ENCODE measurements around the gene SGIP1.

Gene SGIP1

DNA sequence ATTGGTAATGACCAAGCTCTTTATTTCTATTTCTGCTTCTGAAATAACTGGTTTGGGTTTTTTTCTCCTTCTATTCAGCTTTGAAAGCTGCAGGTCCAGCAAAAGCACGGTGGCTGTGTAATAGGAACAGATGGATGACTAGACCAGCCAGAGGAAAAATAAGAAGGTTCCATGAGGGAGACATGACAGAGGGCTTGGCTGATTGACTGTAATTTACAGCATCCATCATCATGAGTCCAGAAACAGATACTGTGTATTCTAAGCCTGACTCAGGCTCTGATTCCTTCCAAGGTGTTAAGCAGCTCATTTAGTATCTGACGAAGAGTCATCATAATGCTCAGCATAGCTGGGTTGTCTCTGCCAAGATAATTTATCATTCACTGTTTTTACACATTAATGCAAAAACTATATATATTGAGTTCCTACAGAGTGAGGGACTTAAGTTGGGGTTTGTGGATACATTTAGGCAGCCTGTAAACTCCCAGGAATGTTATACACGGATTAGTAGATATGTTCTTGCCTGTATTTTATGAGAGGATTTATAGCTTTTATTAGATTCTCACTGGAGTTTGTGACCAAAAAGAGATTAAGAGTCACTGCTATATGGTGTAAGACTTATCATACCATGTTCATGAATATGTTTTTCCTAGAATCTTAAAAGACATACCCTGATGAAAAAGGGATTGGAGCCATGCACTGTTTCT, 72.6 kb downstream of the SGIP1 start:
- DNase-seq (ENCODE audit: low spot score) = no peak

DNA sequence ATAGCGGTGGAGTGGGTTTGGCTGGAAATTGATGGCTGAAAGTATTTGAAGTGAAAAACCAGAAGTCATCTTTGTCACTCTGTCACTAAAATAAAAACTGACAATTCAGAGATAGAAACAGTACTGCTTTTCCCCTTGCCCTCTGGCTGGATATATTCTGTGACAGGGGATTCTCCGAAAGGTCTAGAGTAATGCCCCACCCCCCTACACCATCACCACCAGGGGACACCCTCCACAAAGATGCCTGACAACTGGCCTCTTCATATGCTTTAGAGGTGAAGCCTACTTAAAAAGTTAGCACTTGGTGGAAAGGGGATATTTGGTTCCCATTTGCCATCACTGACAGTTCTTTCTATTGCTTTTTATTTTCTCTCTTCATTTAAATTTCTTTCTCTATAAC, 73.5 kb downstream of the SGIP1 start:
- DNase-seq (ENCODE audit: low spot score) = no peak

DNA sequence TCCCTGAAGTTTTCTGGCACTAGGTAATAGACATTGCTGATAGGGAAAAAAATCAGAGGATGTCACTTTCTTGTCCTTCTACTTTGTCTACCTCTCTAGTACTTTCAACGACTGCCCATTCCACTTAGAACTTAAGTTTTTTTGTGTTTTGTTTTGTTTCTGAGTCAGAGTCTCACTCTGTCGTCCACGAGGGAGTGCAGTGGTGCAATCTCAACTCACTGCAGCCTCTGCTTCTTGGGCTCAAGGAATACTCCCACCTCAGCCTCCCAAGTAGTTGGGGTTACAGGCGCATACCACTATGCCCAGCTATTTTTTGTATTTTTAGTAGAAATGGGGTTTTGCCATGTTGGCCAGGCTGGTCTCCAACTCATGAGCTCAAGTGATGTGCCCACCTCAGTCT, 79.2 kb downstream of the SGIP1 start:
- DNase-seq (ENCODE audit: low spot score) = no peak

DNA sequence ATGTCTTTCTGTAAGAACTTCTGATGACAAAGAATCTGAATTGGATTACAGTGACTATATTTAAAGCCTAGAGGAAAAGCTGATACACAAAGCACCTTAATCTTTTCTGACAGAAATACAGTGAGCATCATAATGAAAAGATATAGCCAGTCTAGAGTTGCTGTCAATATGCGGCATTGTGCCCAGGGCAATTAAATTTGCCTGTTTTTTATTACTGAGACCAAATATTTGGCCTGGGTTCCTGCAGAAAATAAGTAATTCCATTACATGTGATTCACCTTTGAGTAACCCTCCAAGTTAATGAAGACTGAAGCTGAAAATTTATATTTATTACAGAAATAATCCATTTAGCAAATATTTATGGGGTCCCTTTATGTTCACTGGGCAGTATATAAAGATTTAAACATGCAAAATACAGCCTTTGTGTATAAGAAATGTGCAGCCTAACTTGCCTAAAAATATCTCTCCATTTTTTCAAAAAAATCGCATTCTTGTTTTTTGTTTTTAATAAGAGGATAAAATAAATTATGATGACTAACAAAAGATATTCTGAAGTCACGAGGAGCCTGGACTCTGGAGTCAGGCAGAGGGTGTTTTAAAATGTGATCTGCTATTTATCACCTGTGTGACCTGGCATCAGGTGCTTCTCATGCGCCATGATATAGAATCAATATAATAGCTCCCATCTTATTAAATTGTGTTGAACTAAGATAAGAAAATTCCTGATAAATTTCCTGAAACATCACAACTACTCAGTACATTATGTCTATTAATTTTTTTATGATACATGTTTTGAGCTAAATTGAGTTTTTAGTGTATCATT, 83.6 kb downstream of the SGIP1 start:
- no peak for DNase-seq (ENCODE audit: low spot score)

DNA sequence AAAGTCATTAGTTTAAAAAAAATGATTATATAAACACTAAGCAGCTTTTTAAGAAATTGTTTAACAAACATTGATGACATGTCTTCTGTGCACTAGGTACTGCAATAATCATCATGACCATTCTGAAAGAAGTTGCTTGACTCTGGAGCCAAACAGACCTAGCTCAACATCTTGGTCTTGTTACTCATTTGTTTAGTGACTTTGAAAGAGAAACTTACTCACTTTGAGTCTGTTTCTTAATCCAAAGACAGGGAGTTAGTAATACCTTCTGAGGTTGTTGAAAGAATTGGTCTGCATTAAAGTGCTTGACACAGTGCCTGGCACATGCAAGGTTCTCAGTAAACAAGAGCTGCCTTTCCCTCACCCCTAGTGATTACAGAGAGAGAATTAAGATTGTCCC, 84.4 kb downstream of the SGIP1 start:
- DNase-seq (ENCODE audit: low spot score) = no peak

DNA sequence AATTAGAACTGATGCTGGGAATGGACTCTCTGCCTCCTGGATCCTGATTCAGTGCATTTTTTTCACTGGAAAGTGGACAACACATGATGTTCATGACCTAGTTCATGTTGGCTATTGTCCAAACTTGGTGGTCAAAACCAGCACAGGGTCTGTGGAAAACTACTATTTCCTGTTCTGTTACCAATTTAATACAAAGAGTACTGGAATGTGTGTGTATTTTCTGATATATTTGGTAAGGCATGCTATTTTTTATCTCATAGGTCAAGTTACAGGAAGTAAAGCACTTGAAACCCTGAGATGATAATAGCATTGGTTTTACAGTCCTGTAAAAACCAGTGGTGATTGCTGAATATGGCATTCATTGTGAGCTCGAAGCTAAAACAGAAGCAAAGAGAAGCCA, 89.9 kb downstream of the SGIP1 start:
- no peak for DNase-seq (ENCODE audit: low spot score)

DNA sequence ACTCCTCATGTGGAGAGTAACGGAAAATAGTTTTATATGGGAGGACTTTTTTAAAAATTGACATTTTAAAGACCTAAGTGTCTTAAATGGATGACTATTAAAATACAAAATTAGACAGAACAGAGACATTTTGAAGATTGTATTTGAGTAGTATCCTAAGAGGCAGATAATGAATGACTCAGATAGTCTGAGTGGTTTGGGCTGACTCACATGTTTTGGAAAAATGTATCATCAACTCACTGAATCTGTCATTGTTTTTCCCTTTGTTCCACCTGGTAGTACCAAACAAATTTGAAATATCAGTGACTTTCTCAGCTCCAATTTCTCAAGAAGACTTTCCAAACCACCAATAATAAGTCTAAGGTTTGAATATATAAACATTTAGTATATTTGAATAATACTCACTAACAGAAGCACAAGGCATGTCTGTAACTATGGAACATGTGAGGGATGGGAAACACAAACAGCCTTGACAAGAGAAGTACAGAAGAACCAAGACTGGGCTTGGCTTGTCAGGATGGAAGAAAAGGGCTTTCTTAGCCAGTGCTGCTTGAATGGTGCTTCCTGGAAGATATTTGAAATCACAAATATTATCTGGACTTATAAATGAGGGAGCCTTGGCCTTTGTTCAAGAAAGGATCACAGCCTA, 90.6 kb downstream of the SGIP1 start:
- no peak for DNase-seq (ENCODE audit: low spot score)

DNA sequence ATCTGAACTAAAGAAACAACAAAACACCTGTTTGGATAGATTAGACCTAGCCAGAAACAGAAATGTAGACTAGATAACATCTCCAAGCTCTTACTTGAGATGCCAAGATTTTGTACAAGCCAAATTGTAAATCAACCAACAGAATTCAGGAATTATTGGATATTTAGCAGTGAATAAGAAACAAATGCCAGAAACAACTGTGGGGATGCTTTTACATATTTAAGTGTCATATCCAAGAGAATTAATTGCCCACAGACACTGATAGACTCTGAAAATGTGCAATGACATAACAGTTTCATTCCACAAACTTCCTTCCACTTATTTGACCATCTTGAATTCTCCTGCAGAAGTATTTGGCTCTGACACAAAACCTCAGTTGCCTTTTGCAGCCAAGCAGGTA, 92.3 kb downstream of the SGIP1 start:
- no peak for DNase-seq (ENCODE audit: low spot score)

DNA sequence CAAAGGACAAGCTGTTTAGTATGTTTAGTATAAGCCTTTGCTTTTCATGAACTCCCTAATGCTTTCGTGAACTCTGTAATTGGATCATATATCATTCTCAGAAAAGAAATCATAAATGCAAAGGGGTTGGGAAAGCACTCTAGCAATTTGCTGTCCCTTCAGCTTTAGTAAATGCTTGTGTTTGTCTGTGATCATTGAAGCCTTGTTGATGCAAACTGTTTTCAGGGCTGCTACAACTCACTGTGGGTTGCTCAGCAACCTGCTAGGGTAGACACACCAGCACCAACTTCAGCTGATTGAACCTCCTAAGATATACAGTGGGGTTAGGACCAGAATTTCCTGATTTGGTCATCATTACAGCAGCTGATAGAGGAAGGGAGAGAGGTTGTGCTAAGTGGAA, 95.0 kb downstream of the SGIP1 start:
- DNase-seq (ENCODE audit: low spot score) = no peak

DNA sequence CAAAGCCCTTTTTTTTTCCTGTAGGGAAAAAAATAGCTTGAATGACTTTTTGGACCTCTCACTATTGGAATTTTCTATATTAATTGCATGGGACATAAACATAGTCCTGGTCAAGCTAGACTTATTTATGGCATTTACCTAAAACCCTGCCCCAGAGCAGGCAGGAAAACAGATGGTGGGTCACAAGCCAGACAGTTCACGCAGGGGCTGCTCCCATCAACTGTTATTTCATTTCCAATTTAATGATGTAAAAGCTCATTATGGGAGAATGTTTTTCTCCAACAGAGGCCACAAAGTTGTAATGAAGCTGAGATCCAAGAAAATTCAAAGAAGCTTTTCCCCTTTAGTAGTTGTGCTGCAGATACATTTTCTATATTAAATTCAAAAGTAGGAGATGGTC, 99.2 kb downstream of the SGIP1 start:
- DNase-seq (ENCODE audit: low spot score) = no peak

DNA sequence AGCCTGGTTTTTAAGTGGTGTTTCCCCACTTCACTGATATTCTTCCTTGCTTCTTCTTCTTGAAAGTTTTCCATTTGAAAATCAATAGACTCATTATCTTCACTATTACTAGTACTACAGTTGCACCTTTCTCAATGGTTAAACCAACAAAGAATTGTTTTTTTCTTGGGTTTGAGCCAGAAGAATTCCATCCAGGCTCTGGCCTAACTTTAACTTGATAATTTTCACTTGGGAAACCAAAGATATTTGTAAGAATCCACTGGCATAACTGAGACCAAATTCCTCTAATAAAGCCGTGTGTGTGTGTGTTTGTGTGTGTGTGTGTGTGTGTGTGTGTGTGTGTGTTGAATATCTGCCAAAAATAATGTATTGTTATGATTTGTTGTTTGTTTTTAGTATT, 103.2 kb downstream of the SGIP1 start:
- no peak for DNase-seq (ENCODE audit: low spot score)

DNA sequence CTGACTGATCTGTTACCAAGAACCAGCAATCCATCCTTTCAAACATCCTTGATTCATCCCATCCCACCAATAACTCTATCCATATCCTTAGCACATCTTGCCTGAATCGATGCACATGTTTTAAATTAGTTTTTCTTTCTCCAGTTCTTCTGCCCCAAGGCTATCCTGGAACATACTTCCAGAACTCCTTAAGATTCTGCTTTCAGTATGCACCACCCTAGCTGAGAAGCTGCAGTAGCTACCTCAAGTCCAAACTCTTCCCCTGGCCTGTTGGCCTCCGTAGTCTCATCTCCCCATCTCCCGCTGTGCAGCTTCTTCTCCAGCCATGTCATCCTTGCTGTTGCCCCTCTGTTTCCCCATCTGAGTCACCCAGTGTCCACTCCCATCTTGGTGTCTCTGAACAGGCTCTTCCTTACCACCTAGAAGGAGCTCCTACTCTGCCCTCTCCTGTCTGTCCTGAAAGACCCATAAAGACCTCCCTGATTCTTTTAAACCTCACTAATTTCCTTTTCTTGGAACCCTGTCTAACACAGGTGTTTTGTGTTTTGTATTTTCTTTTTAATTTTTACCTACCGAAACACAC, 108.0 kb downstream of the SGIP1 start:
- DNase-seq (ENCODE audit: low spot score) = no peak

DNA sequence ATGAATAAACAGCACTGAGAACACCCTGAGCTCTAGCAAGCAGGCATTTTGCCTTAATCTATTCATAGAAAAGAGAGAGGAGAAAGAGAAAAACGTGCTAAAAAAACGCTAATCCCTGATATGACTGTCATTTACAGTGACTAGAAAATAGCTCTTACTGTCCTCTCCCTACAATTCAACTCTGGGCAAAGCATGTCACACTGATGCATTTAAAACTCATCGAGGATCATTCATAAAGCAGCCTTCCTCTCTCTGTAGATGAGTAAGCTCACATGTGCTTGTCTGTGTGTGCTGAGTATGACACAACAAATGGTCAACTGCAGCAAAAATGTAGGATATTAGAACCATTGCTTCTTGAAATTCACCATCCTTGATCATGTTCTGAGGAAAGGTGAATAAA, 109.0 kb downstream of the SGIP1 start:
- no peak for DNase-seq (ENCODE audit: low spot score)

DNA sequence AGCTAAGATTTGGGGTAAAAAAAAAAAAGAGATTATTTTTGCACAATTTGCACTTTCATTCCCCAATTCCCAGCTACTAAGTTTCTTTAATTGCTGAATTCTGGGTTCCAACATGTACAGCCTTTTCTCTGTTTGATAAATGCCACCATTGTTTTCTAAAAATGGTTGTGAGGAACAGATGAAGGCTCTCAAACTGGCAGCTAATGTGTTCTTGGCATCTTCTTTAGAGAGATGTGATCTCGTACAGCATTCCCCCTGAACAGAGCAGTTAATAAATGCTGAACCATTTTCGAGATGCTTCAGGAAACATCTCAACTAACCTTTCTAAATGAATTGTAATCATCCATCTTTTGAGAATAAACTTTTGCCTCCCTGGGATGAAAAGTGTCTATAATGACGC, 110.4 kb downstream of the SGIP1 start:
- no peak for DNase-seq (ENCODE audit: low spot score)

DNA sequence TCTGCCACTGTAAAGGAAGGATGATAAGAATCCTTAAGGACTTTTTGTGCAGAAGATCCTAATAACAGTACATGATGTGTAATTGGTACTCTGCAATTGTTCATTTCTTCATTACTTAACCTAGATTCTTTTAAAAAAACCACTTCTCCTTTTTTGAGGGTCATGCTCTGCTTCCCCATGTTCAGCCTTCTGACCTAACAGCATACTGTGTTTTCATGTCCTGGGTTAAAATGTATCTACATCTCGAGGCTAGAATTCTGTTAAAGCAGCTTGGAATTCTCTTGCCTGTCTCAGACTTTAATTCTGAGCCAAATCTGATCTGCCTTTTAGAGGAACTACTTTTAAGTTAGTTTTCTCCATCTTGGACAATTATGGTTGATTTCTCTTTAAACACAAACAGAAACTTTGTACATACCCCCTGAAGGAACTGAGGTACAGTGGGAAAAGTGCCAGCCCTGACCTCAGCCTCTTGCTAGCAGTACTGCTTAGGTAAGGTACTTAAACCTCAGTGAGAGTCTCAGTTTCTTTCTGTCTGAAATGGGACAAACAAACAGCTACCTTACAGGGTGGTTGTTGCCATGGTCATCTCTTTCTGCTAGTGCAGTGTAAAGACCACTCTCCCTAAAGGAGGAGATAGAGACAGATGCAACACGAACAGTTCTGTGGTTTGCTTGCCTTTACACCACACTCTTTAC, 115.1 kb downstream of the SGIP1 start:
- no peak for DNase-seq (ENCODE audit: low spot score)

DNA sequence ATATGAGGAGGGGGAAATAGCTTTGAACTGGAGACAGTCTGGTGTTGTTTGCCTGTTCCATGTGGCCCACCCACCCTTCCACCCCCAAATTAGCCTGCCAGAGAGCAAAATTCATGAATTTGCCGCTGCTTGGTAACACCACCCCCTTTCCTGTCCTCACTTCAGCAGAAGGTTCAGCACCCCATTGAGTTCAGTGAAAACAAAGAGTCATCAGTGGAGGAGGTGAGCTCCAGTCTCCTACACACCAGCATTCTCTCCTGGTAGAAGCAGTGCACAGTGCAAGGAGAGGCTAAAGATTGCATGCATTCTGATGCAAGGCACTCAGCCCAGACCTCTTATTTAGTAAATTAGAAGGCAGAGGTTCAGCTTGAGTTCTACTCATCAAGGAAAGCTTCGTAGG, 118.6 kb downstream of the SGIP1 start:
- no peak for DNase-seq (ENCODE audit: low spot score)

DNA sequence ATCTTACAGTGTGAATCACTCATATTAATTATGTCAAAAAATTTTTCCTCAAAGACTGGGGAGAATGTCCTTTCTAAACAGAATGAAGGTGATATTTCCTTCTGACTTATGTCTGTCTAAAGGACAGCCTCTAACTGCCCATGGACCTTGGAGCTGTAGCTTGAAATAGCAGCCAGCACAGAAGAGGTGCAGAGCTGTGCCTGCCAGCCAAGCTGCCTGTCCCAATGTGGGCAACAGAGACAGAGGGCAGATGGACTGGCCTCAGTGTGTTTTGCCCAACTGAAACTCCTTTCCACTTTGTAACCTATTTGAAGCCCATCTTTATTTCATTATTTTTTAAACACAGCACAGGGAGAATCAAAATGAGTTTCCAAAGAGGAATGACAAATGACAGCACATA, 120.7 kb downstream of the SGIP1 start:
- DNase-seq (ENCODE audit: low spot score) = no peak

DNA sequence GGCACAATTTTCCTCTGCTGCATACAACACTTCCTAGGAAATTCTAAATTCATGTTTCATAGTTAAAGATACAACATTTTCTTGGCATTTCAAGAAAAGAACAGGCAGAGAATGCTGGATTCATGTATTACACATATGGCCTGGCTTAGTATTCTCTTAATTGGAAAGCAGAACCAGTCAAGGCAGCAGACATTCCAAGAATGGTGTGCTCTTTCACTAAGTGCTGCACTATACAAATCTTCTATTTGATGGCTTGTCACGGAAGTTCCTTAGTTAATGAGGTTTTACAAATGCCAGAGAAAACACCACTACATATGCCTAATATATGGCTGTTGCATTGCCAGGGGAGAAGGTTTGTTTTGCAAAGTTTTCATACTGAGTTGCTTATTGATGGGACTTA, 137.5 kb downstream of the SGIP1 start:
- DNase-seq (ENCODE audit: low spot score) = no peak

DNA sequence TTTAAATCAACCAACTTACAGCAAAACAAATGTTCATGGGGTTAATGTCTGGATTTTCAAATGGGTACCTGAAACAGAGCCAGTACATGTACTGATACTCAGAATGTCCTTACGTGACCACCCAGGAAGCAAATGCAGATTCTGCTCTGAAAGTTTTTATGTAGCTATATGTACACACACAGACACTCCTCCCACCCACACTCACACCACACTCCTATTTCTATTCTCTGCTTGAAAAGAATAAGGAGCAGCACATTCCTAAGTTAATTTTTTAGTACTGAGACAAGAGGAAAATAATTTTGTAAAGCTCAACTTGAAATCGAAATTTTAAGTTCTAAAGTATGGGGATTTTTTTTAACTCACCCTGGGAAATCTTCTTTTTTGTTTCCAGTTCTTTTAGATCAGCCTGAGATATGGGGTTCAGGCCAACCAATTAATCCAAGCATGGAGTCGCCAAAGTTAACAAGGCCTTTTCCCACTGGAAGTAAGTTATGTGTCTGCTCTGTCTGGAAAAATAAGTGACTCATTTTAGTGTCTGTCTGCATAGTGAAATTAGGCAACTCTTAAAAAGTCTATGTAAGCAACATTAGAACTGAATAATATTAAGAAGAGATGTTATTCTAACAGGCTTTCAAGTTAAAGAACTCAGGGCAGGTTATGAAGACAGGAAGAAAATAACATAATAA, 142.8 kb downstream of the SGIP1 start:
- no peak for DNase-seq (ENCODE audit: low spot score)

DNA sequence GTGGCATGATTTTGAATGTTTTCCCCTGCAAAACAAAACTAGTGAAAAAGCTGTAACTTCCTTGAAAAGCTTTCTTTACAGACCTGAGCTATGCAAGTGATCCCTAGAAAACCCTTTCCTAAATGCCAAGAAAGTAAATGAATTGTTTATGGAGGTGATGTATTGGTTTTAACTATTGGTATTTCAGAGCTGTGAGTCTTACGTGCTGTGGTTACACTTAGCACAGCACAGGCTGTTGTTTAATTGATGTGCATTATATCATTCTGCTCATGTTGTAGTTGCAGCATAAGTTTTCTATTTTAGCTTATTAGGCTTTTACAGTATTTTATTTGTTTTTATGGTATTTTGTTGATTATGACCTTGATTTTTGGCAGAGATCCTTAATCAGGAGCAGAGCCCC, 144.2 kb downstream of the SGIP1 start:
- no peak for DNase-seq (ENCODE audit: low spot score)

DNA sequence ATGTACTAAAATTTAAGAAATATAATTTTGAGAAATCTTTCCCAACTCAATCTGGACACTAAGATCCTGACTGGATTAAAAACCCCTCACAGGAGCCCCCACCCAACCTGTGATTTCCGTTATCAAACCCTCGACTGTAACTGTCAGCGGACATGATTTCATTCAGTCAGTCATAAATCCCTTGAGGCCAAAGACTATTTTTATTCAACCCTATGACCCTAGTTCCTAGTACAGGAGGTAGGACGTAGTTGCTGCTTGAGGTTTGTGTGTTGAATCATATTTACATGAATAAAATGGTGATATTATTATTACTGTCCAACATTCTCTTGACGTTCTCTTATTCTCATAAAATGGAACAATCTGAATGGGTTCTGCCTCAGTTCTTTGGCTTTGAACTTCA, 145.2 kb downstream of the SGIP1 start:
- no peak for DNase-seq (ENCODE audit: low spot score)

DNA sequence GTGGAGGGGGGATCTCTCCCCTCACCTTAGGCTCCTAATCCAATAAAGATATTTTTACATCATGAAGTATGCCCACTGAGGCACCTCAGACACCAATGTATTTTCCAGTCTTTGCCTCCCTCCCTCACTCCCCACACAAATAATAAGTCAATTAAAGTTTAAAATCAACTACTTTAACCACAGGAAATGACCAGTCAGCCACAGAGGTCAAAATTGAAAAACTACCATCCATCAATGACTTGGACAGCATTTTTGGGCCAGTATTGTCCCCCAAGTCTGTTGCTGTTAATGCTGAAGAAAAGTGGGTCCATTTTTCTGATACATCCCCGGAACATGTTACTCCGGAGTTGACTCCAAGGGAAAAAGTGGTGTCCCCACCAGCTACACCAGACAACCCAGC, 147.7 kb downstream of the SGIP1 start:
- no peak for DNase-seq (ENCODE audit: low spot score)

All from HuH-7.5 (cell line).